Measurements from ENCODE around the gene STAT5B. TPM values are rescaled to one million over a fixed set of nuclear protein-coding genes. Genes with fewer than 3 reads are reported as not detected.

Gene STAT5B
- total RNA-seq, 1 experiment from 2014 or later, result 102 TPM

- no peaks in the 10 kb centered on the region for H3K27me3 ChIP-seq (ENCODE audit: control insufficient read depth, insufficient read depth, low read length)
- POLR2A ChIA-PET, result no interaction called here
- H3K27ac ChIP-seq (ENCODE audit: low read length), result peak overlapping the region; percentile 23; the same call in 1 of the 2 replicates
- intact Hi-C loops (cut with micrococcal nuclease; ENCODE audit: unreplicated experiment), result no loop called here
- BruUV-seq (replicated peaks), result no TSS peak
- H3K9me3 ChIP-seq (ENCODE audit: control insufficient read depth, insufficient read depth, low read depth, low read length), result no peaks in the 10 kb centered on the region
- no peak for ATAC-seq
- no peaks in the 10 kb centered on the region for H3K4me1 ChIP-seq (ENCODE audit: control insufficient read depth, insufficient read depth, low read length)
- H3K36me3 ChIP-seq (ENCODE audit: control insufficient read depth, insufficient read depth, low read length), result no peaks in the 10 kb centered on the region
- TF ChIP-seq POLR2AphosphoS5 (IDR thresholded peaks at IDR 0.05; ENCODE audit: low read depth, low read length) (no peak), CTCF (IDR thresholded peaks at IDR 0.05) (no peak), SIN3A (IDR thresholded peaks at IDR 0.05; ENCODE audit: borderline replicate concordance, insufficient read depth, low read depth, low read length) (no peak), TCF7L2 (IDR thresholded peaks at IDR 0.05; ENCODE audit: low read depth, low read length) (no peak), REST (IDR thresholded peaks at IDR 0.05; ENCODE audit: insufficient read depth in 1 of 2, low read depth in 2 of 2, low read length in 1 of 2) (no peak)
- CTCF ChIA-PET, result no interaction called here
- in situ Hi-C loops (cut with HindIII; ENCODE audit: low pct_unique_long_range_greater_than_20kb, low sequenced_read_pairs), result no loop called here
- no peak for DNase-seq (ENCODE audit: low read depth, low spot score)
- no peak overlapping the region for H3K4me3 ChIP-seq (ENCODE audit: low read depth in 2 of 2, low read length in 2 of 2)
These were observed 83.7 kb downstream of the STAT5B start for GRCh38 chr17:42192189-42193126.

- DNase-seq (ENCODE audit: low read depth, low spot score) (no peak), ATAC-seq (no peak)
- in situ Hi-C loops (cut with HindIII; ENCODE audit: low pct_unique_long_range_greater_than_20kb, low sequenced_read_pairs) (no loop called here), intact Hi-C loops (cut with micrococcal nuclease; ENCODE audit: unreplicated experiment) (no loop called here)
- H3K4me3 ChIP-seq (ENCODE audit: low read depth in 2 of 2, low read length in 2 of 2), result no peak overlapping the region
- ChIA-PET POLR2A (no interaction called here), CTCF (no interaction called here)
- TF ChIP-seq POLR2AphosphoS5 (IDR thresholded peaks at IDR 0.05; ENCODE audit: low read depth, low read length) (no peak), REST (IDR thresholded peaks at IDR 0.05; ENCODE audit: insufficient read depth in 1 of 2, low read depth in 2 of 2, low read length in 1 of 2) (no peak), CTCF (IDR thresholded peaks at IDR 0.05) (no peak), SIN3A (IDR thresholded peaks at IDR 0.05; ENCODE audit: borderline replicate concordance, insufficient read depth, low read depth, low read length) (no peak), TCF7L2 (IDR thresholded peaks at IDR 0.05; ENCODE audit: low read depth, low read length) (no peak)
- no peaks in the 10 kb centered on the region for H3K9me3 ChIP-seq (ENCODE audit: control insufficient read depth, insufficient read depth, low read depth, low read length)
- no peaks in the 10 kb centered on the region for H3K27me3 ChIP-seq (ENCODE audit: control insufficient read depth, insufficient read depth, low read length)
- H3K4me1 ChIP-seq (ENCODE audit: control insufficient read depth, insufficient read depth, low read length), result no peaks in the 10 kb centered on the region
- no peaks in the 10 kb centered on the region for H3K36me3 ChIP-seq (ENCODE audit: control insufficient read depth, insufficient read depth, low read length)
- no TSS peak for BruUV-seq (replicated peaks)
- H3K27ac ChIP-seq (ENCODE audit: low read length), result no peak overlapping the region
These were observed 84.9 kb downstream of the STAT5B start for GRCh38 chr17:42191275-42191608.
